CD14-positive monocyte (primary cell): ENCODE measurements around the gene ILDR2. TPM values are rescaled to one million over a fixed set of nuclear protein-coding genes. Genes with fewer than 3 reads are reported as not detected.

Experiments used
- DNase-seq, 3 donors: peaks; one replicate each; pipeline ENCODE4 v3.0.0-alpha.2; 2011 to 2022
- H2AFZ ChIP-seq: 2 replicates; pipeline ENCODE4 v1.6.0; 2012; ENCODE audit warnings: mild to moderate bottlenecking, low read depth, low read length, inconsistent platforms; ENCODE audit not compliant: insufficient read depth, poor library complexity, severe bottlenecking
- H3K27ac ChIP-seq, 2 donors: 1 replicate in 1 of 2; 2 replicates in 1 of 2; pipeline ENCODE4 v1.5.1; 2012 to 2013; ENCODE audit warnings: low read length in 2 of 2, control low read depth in 1 of 2, inconsistent platforms in 1 of 2, low read depth in 1 of 2, mild to moderate bottlenecking in 1 of 2
- H3K27me3 ChIP-seq, 2 donors: one replicate each; pipeline versions ENCODE4 v1.6.0 to v1.6.1; 2011 to 2013; ENCODE audit warnings: low read length in 2 of 2; ENCODE audit not compliant: control insufficient read depth in 2 of 2, insufficient read depth in 2 of 2
- H3K36me3 ChIP-seq, 2 donors: replicated peaks in 1 of 2; 1 replicate in 1 of 2; 2 replicates in 1 of 2; pipeline versions ENCODE4 v1.5.1 to v1.6.1; 2012 to 2013; ENCODE audit warnings: low read length in 2 of 2, control low read depth in 1 of 2, inconsistent platforms in 1 of 2, mild to moderate bottlenecking in 1 of 2; ENCODE audit not compliant: insufficient read depth in 2 of 2, control insufficient read depth in 1 of 2
- H3K4me1 ChIP-seq, 2 donors: 1 replicate in 1 of 2; 2 replicates in 1 of 2; pipeline versions ENCODE4 v1.5.1 to v1.6.1; 2012 to 2013; ENCODE audit warnings: low read length in 2 of 2, control low read depth in 1 of 2, inconsistent platforms in 1 of 2, mild to moderate bottlenecking in 1 of 2, moderate library complexity in 1 of 2; ENCODE audit not compliant: insufficient read depth in 2 of 2, control insufficient read depth in 1 of 2
- H3K4me2 ChIP-seq: replicated peaks from 2 replicates; pipeline ENCODE3; 2012; ENCODE audit warnings: low read length, moderate library complexity, mild to moderate bottlenecking; ENCODE audit not compliant: poor library complexity, severe bottlenecking; ENCODE audit errors: extremely low read depth
- H3K4me3 ChIP-seq, 3 experiments: fragments of 200-600 bp in 1 of 3; sonication (generic) in 1 of 3; replicated peaks in 1 of 3; 1 replicate in 2 of 3; 2 replicates in 1 of 3; pipeline ENCODE4 v1.5.1; 2011 to 2013; ENCODE audit warnings: low read length in 3 of 3, mild to moderate bottlenecking in 3 of 3, control low read depth in 2 of 3, low read depth in 2 of 3, inconsistent platforms in 1 of 3, moderate library complexity in 1 of 3
- H3K79me2 ChIP-seq: 2 replicates; pipeline ENCODE4 v1.6.0; 2012; ENCODE audit warnings: mild to moderate bottlenecking, control low read depth, inconsistent platforms, low read length, moderate library complexity; ENCODE audit not compliant: insufficient read depth
- H3K9ac ChIP-seq: 2 replicates; pipeline ENCODE4 v1.6.0; 2017; ENCODE audit warnings: low read length, mild to moderate bottlenecking; ENCODE audit not compliant: insufficient read depth, poor library complexity, severe bottlenecking
- H3K9me3 ChIP-seq, 2 donors: replicated peaks in 1 of 2; 1 replicate in 1 of 2; 2 replicates in 1 of 2; pipeline versions ENCODE4 v1.5.1 to v1.6.1; 2012 to 2013; ENCODE audit warnings: low read length in 2 of 2, control low read depth in 1 of 2; ENCODE audit not compliant: control insufficient read depth in 1 of 2, insufficient read depth in 1 of 2
- H4K20me1 ChIP-seq: 2 replicates; pipeline ENCODE4 v1.6.0; 2012; ENCODE audit warnings: mild to moderate bottlenecking, low read length, control low read depth, moderate library complexity; ENCODE audit not compliant: insufficient read depth
- H3K27ac Mint-ChIP-seq, 7 donors: one replicate each; pipeline ENCODE4 v1.8.0; 2020; ENCODE audit warnings: mild to moderate bottlenecking in 7 of 7, mixed read lengths in 7 of 7, moderate library complexity in 6 of 7, inconsistent platforms in 2 of 7
- H3K27me3 Mint-ChIP-seq, 3 donors: one replicate each; pipeline ENCODE4 v1.8.0; 2021 to 2022; ENCODE audit warnings: low read depth in 3 of 3, mild to moderate bottlenecking in 3 of 3, mixed read lengths in 3 of 3, moderate library complexity in 3 of 3, inconsistent platforms in 1 of 3
- H3K36me3 Mint-ChIP-seq, 2 donors: one replicate each; pipeline ENCODE4 v1.8.0; 2020; ENCODE audit warnings: mixed read lengths in 2 of 2, inconsistent platforms in 1 of 2, mild to moderate bottlenecking in 1 of 2
- H3K4me1 Mint-ChIP-seq: one replicate; pipeline ENCODE4 v1.8.0; 2020; ENCODE audit warnings: mild to moderate bottlenecking, mixed read lengths
- H3K4me3 Mint-ChIP-seq, 2 donors: one replicate each; pipeline ENCODE4 v1.8.0; 2020; ENCODE audit warnings: mild to moderate bottlenecking in 2 of 2, mixed read lengths in 2 of 2, moderate library complexity in 1 of 2
- H3K9me3 Mint-ChIP-seq, 7 donors: one replicate each; pipeline ENCODE4 v1.8.0; 2020 to 2022; ENCODE audit warnings: mixed read lengths in 7 of 7, mild to moderate bottlenecking in 6 of 7, moderate library complexity in 6 of 7, inconsistent platforms in 2 of 7
- CTCF ChIP-seq: fragments of 200-600 bp; IDR thresholded peaks from one replicate; pipeline ENCODE4 v1.8.0; 2022; ENCODE audit warnings: antibody characterized with exemption, mild to moderate bottlenecking
- WGBS: methylation state at CpG from one replicate; pipeline ENCODE4 v1.1.5; 2013; ENCODE audit warnings: missing lambda C conversion rate; ENCODE audit not compliant: insufficient coverage; 5-methylcytosine and 5-hydroxymethylcytosine counted together
- intact Hi-C, 2 donors: fragments of 100-400 bp; cut with micrococcal nuclease; formaldehyde crosslinking; loops; one replicate each; pipeline versions ENCODE4 v1.15.0 to v1.15.1; 2023
- polyA plus RNA-seq, 3 donors: library from polyadenylated mRNA; depleted of rRNA in 1 of 3; unstranded in 2 of 3; stranded (reverse) in 1 of 3; fragments of 300-500 nt in 2 of 3; fragments of >200 nt in 1 of 3; fragmentation: Illumina TruSeq in 2 of 3; gene quantifications; 1 replicate in 2 of 3; 2 replicates in 1 of 3; pipeline ENCODE4 v1.2.3, GENCODE V29; 2012 to 2021

The ILDR2 gene
- polyA plus RNA-seq, 3 donors: not detected

- no peak for DNase-seq
- Mint-ChIP-seq H3K4me1 (peaks cover 4% of the 10 kb centered on the region), H3K27me3 (peaks cover 2 to 7% (median 5%) of the 10 kb centered on the region in 3 donors), H3K4me3 (no peak overlapping the region), H3K9me3 (peaks cover 0 to 2% (median 0%) of the 10 kb centered on the region in 7 donors), H3K27ac (no peak overlapping the region), H3K36me3 (no peaks in the 10 kb centered on the region)
- Histone ChIP-seq H3K4me2 (no peak overlapping the region), H3K9me3 (no peaks in the 10 kb centered on the region), H4K20me1 (no peaks in the 10 kb centered on the region), H3K36me3 (no peaks in the 10 kb centered on the region), H3K4me3 (no peak overlapping the region), H3K27me3 (peaks cover 0 to under 1% of the 10 kb centered on the region in 2 donors), H3K4me1 (no peaks in the 10 kb centered on the region), H3K79me2 (no peaks in the 10 kb centered on the region), H3K9ac (no peak overlapping the region), H2AFZ (no peak overlapping the region), H3K27ac (no peak overlapping the region)
- 100% methylated on average over 1 of the region's 1 CpG for WGBS
- TF ChIP-seq CTCF: no peak
- intact Hi-C loops: no loop called here
These were observed 6.2 kb upstream of the ILDR2 start for GRCh38 chr1:166981589-166981988.

GRCh38 chr1:166980818-166981217 lies 5.5 kb upstream of the ILDR2 start:
- no peak overlapping the region for H3K4me3 Mint-ChIP-seq
- H3K4me3 ChIP-seq: no peak overlapping the region
- peaks cover 6 to 8% of the 10 kb centered on the region in 2 donors for H3K27me3 ChIP-seq
- DNase-seq: no peak
- H3K9me3 ChIP-seq: no peaks in the 10 kb centered on the region
- peaks cover 9 to 15% (median 13%) of the 10 kb centered on the region in 3 donors for H3K27me3 Mint-ChIP-seq
- TF ChIP-seq CTCF: no peak
- H3K36me3 Mint-ChIP-seq: no peaks in the 10 kb centered on the region
- no peak overlapping the region for H3K4me2 ChIP-seq
- WGBS: no CpG with 5 or more reads among the region's 3 CpGs
- no peak overlapping the region for H3K9ac ChIP-seq
- no peak overlapping the region for H3K27ac ChIP-seq
- peaks cover 12% of the 10 kb centered on the region for H3K4me1 Mint-ChIP-seq
- intact Hi-C loops: no loop called here
- H3K27ac Mint-ChIP-seq: no peak overlapping the region
- H4K20me1 ChIP-seq: no peaks in the 10 kb centered on the region
- no peaks in the 10 kb centered on the region for H3K36me3 ChIP-seq
- no peaks in the 10 kb centered on the region for H3K79me2 ChIP-seq
- peaks cover 5% of the 10 kb centered on the region in 2 donors for H3K4me1 ChIP-seq
- H2AFZ ChIP-seq: no peak overlapping the region
- H3K9me3 Mint-ChIP-seq: peaks cover 0 to 2% (median 0%) of the 10 kb centered on the region in 7 donors
